ENCODE data around the gene ADGB. TPM values are rescaled to one million over a fixed set of nuclear protein-coding genes. Genes with fewer than 3 reads are reported as not detected.

Gene ADGB
- total RNA-seq, 1 experiment from 2014 or later = not detected

GRCh38 chr6:146840216-146840615 lies 241.4 kb downstream of the ADGB start:
- H3K4me3 ChIP-seq (replicated peaks in 1 of 2; ENCODE audit: low read depth in 1 of 2, low read length in 2 of 2) = no peak overlapping the region
- TF ChIP-seq EGR1 (IDR thresholded peaks at IDR 0.05; ENCODE audit: low read depth) = no peak
- no peak for TF ChIP-seq CBX3 (IDR thresholded peaks at IDR 0.05; ENCODE audit: low read depth)
- no peak for TF ChIP-seq TCF7L2 (IDR thresholded peaks at IDR 0.05; ENCODE audit: borderline replicate concordance, extremely low read depth, insufficient read depth, insufficient read length)
- TF ChIP-seq RAD21 (IDR thresholded peaks at IDR 0.05; ENCODE audit: low read depth) = no peak
- TF ChIP-seq SP1 (IDR thresholded peaks at IDR 0.05; ENCODE audit: low read depth) = no peak
- TF ChIP-seq POLR2A (IDR thresholded peaks at IDR 0.05; ENCODE audit: borderline replicate concordance, extremely low read depth, insufficient read depth, insufficient read length) = no peak
- TF ChIP-seq ZFX (IDR thresholded peaks at IDR 0.05) = no peak
- no peak for TF ChIP-seq ZBTB33 (IDR thresholded peaks at IDR 0.05; ENCODE audit: extremely low read depth, insufficient replicate concordance, low read length)
- H4K20me1 ChIP-seq (ENCODE audit: insufficient read depth) = no peaks in the 10 kb centered on the region
- no peak for ATAC-seq
- no peaks in the 10 kb centered on the region for H3K27me3 ChIP-seq (ENCODE audit: insufficient read depth, low read length)
- CTCF ChIA-PET = no interaction called here
- no peak overlapping the region for H3K4me2 ChIP-seq (ENCODE audit: low read length)
- DNase-seq (ENCODE audit: low read depth, low spot score) = no peak
- no peaks in the 10 kb centered on the region for H3K79me2 ChIP-seq (ENCODE audit: insufficient read depth, low read length)
- intact Hi-C loops (cut with micrococcal nuclease) = no loop called here
- no peaks in the 10 kb centered on the region for H3K9me2 ChIP-seq (ENCODE audit: insufficient read depth)
- H3K36me3 ChIP-seq (ENCODE audit: control insufficient read depth in 1 of 2, insufficient read depth in 2 of 2, low read length in 2 of 2) = no peaks in the 10 kb centered on the region
- RAD21 ChIA-PET (ENCODE audit: low non-redundant PET in 1 of 2, low total read pairs in 2 of 2, uncharacterized antibody in 2 of 2, unreplicated experiment in 2 of 2) = no interaction called here
- H3K4me1 ChIP-seq (ENCODE audit: control insufficient read depth in 1 of 2, insufficient read depth in 2 of 2, low read length in 2 of 2) = no peaks in the 10 kb centered on the region
- no peak overlapping the region for H3K27ac ChIP-seq (ENCODE audit: low read depth, low read length)
- H2AFZ ChIP-seq (ENCODE audit: low read depth, low read length, poor library complexity, severe bottlenecking) = no peak overlapping the region
- POLR2A ChIA-PET = no interaction called here
- BruUV-seq (replicated peaks) = no TSS peak
- H3K9ac ChIP-seq (ENCODE audit: low read length) = no peak overlapping the region
- H3K9me3 ChIP-seq (ENCODE audit: control insufficient read depth in 1 of 2, insufficient read depth in 1 of 2, low read depth in 1 of 2, low read length in 2 of 2) = no peaks in the 10 kb centered on the region

GRCh38 chr6:146840641-146841040 lies 241.9 kb downstream of the ADGB start:
- intact Hi-C loops (cut with micrococcal nuclease) = no loop called here
- RAD21 ChIA-PET (ENCODE audit: low non-redundant PET in 1 of 2, low total read pairs in 2 of 2, uncharacterized antibody in 2 of 2, unreplicated experiment in 2 of 2) = no interaction called here

More at GRCh38 chr6:146840641-146841040, 241.9 kb downstream of the ADGB start:
- no peak overlapping the region for H3K4me3 ChIP-seq (replicated peaks in 1 of 2; ENCODE audit: low read depth in 1 of 2, low read length in 2 of 2)
- ChIA-PET CTCF (no interaction called here), POLR2A (no interaction called here)
- H3K9ac ChIP-seq (ENCODE audit: low read length) = no peak overlapping the region
- no peak overlapping the region for H3K27ac ChIP-seq (ENCODE audit: low read depth, low read length)
- H4K20me1 ChIP-seq (ENCODE audit: insufficient read depth) = no peaks in the 10 kb centered on the region
- no peaks in the 10 kb centered on the region for H3K9me3 ChIP-seq (ENCODE audit: control insufficient read depth in 1 of 2, insufficient read depth in 1 of 2, low read depth in 1 of 2, low read length in 2 of 2)
- H3K4me1 ChIP-seq (ENCODE audit: control insufficient read depth in 1 of 2, insufficient read depth in 2 of 2, low read length in 2 of 2) = no peaks in the 10 kb centered on the region
- H3K79me2 ChIP-seq (ENCODE audit: insufficient read depth, low read length) = no peaks in the 10 kb centered on the region
- no peak for TF ChIP-seq FOSL1 (IDR thresholded peaks at IDR 0.05; ENCODE audit: low read depth)
- no peak overlapping the region for H3K4me2 ChIP-seq (ENCODE audit: low read length)
- BruUV-seq (replicated peaks) = no TSS peak
- ATAC-seq (no peak), DNase-seq (ENCODE audit: low read depth, low spot score) (no peak)
- H3K36me3 ChIP-seq (ENCODE audit: control insufficient read depth in 1 of 2, insufficient read depth in 2 of 2, low read length in 2 of 2) = no peaks in the 10 kb centered on the region
- H2AFZ ChIP-seq (ENCODE audit: low read depth, low read length, poor library complexity, severe bottlenecking) = no peak overlapping the region
- H3K27me3 ChIP-seq (ENCODE audit: insufficient read depth, low read length) = no peaks in the 10 kb centered on the region
- H3K9me2 ChIP-seq (ENCODE audit: insufficient read depth) = no peaks in the 10 kb centered on the region

Measured in HCT116 (cell line).